Psoas muscle (tissue), 8 donors: Measurements from ENCODE around the gene VWA5A. TPM values are rescaled to one million over a fixed set of nuclear protein-coding genes. Genes with fewer than 3 reads are reported as not detected.

ENCODE experiments used
- ATAC-seq, 4 donors: fragments of 200-7000 bp; cut with Tn5 transposase; one replicate each; pipeline ENCODE4 v1.9.1; 2020; ENCODE audit warnings: moderate library complexity in 3 of 4, mild to moderate bottlenecking in 2 of 4
- DNase-seq, 2 donors: peaks; one replicate each; pipeline ENCODE4 v3.0.0-alpha.2; 2020
- H3K27ac ChIP-seq: fragments of 200-600 bp; one replicate; pipeline ENCODE4 v1.8.0; 2022
- H3K27me3 ChIP-seq, 3 donors: fragments of 200-600 bp in 1 of 3; one replicate each; pipeline versions ENCODE4 v1.6.1 to v1.8.0; 2013 to 2022; ENCODE audit warnings: low read length in 2 of 3, mild to moderate bottlenecking in 2 of 3, moderate library complexity in 1 of 3; ENCODE audit not compliant: insufficient read depth in 3 of 3
- H3K36me3 ChIP-seq, 2 donors: fragments of 200-600 bp in 1 of 2; one replicate each; pipeline versions ENCODE4 v1.6.1 to v1.8.0; 2013 to 2022; ENCODE audit warnings: low read depth in 1 of 2, mild to moderate bottlenecking in 1 of 2, moderate library complexity in 1 of 2; ENCODE audit not compliant: insufficient read depth in 1 of 2
- H3K4me1 ChIP-seq: fragments of 200-600 bp; one replicate; pipeline ENCODE4 v1.8.0; 2022
- H3K4me3 ChIP-seq: fragments of 200-600 bp; one replicate; pipeline ENCODE4 v1.8.0; 2022; ENCODE audit warnings: mild to moderate bottlenecking
- H3K9me3 ChIP-seq: fragments of 200-600 bp; one replicate; pipeline ENCODE4 v1.8.0; 2022
- CTCF ChIP-seq: fragments of 200-600 bp; IDR thresholded peaks from one replicate; pipeline ENCODE4 v1.8.0; 2022; ENCODE audit warnings: antibody characterized with exemption
- WGBS, 3 donors: extraction: QIAGEN DNeasy Blood & Tissue Kit; methylation state at CpG; one replicate each; pipeline versions ENCODE4 v1.1.6 to v1.1.7; 2013; 5-methylcytosine and 5-hydroxymethylcytosine counted together
- intact Hi-C, 2 donors: fragments of 100-400 bp; cut with DNase I; formaldehyde crosslinking; loops; one replicate each; pipeline versions ENCODE4 v1.11.0 to v1.14.2; 2022
- polyA plus RNA-seq, 3 donors: library from polyadenylated mRNA; stranded (reverse); fragments of 200-250 nt; gene quantifications; one replicate each; pipeline ENCODE4 v1.2.3, GENCODE V29; 2013
- total RNA-seq, 4 donors: library from RNA; stranded (reverse); fragmentation: NEBNext Ultra II Directional in 2 of 4; extraction: Animal tissue kit (Norgen Biotek cat#: 25700) in 2 of 4; gene quantifications; one replicate each; pipeline versions ENCODE4 v1.2.1 to v1.2.4, GENCODE V29; 2021 to 2023
- donor health status: healthy with polysubstance abuse.
- donor health status: DM: no; HTN: no; CAD: no; lungs with moderate emphysema.
- donor health status: Bipolar disorder and iron deficiency.
- donor health status: healthy.
- donor health status: DM: yes; HTN: yes; CAD: no.
- donor health status: DM: no; HTN: no; CAD: no.
- donor health status: DM: no; HTN: no; CAD: no.
- donor health status: DM: yes; HTN: yes; CAD: no.

VWA5A gene
- total and polyA plus RNA-seq, 7 donors = 1.2 to 6.7 (median 3.4) TPM

- no peak for TF ChIP-seq CTCF
- no peaks in the 10 kb centered on the region for H3K9me3 ChIP-seq
- H3K4me3 ChIP-seq = no peak overlapping the region
- intact Hi-C loops = loop anchor here (10.0 kb wide), 1 partner anchor 505 kb away; no protein-coding TSS in a partner anchor
- peaks cover 0 to 22% (median 0%) of the 10 kb centered on the region in 3 donors for H3K27me3 ChIP-seq
- ATAC-seq = no peak
- 66 to 68% (median 66%) methylated on average over 8 of the region's 8 CpGs for WGBS, 3 donors
- no peaks in the 10 kb centered on the region for H3K4me1 ChIP-seq
- H3K36me3 ChIP-seq = no peaks in the 10 kb centered on the region
- no peak overlapping the region for H3K27ac ChIP-seq
- no peak for DNase-seq
Observed at GRCh38 chr11:124079631-124080326, 35.5 kb upstream of the VWA5A start.

- Histone ChIP-seq H3K27me3 (peaks cover 0 to 22% (median 0%) of the 10 kb centered on the region in 3 donors), H3K4me3 (no peak overlapping the region), H3K36me3 (no peaks in the 10 kb centered on the region), H3K4me1 (no peaks in the 10 kb centered on the region), H3K27ac (no peak overlapping the region), H3K9me3 (no peaks in the 10 kb centered on the region)
- no peak for DNase-seq
- intact Hi-C loops = no loop called here
- TF ChIP-seq CTCF = no peak
- no peak for ATAC-seq
- 76 to 81% (median 78%) methylated on average over 8 of the region's 8 CpGs for WGBS, 3 donors
Observed at GRCh38 chr11:124080327-124081001, 34.8 kb upstream of the VWA5A start.

- no peaks in the 10 kb centered on the region for H3K9me3 ChIP-seq
- no peak overlapping the region for H3K4me3 ChIP-seq
- H3K36me3 ChIP-seq = no peaks in the 10 kb centered on the region
- no peaks in the 10 kb centered on the region for H3K4me1 ChIP-seq
- TF ChIP-seq CTCF = no peak
- H3K27ac ChIP-seq = no peak overlapping the region
- peaks cover 0 to 12% (median 0%) of the 10 kb centered on the region in 3 donors for H3K27me3 ChIP-seq
- intact Hi-C loops = no loop called here
- DNase-seq = no peak
- 59 to 67% (median 64%) methylated on average over 3 of the region's 3 CpGs for WGBS, 3 donors
- no peak for ATAC-seq
Observed at GRCh38 chr11:124081483-124081882, 33.8 kb upstream of the VWA5A start.

- ATAC-seq (no peak), DNase-seq (no peak)
- no peak for TF ChIP-seq CTCF
- peaks cover 0 to 8% (median 0%) of the 10 kb centered on the region in 3 donors for H3K27me3 ChIP-seq
- intact Hi-C loops = no loop called here
- no peak overlapping the region for H3K4me3 ChIP-seq
- 83 to 86% (median 84%) methylated on average over 4 of the region's 4 CpGs for WGBS, 3 donors
- no peaks in the 10 kb centered on the region for H3K36me3 ChIP-seq
- H3K4me1 ChIP-seq = no peaks in the 10 kb centered on the region
- H3K9me3 ChIP-seq = no peaks in the 10 kb centered on the region
- no peak overlapping the region for H3K27ac ChIP-seq
Observed at GRCh38 chr11:124082371-124082770, 32.9 kb upstream of the VWA5A start.
